Skeletal muscle tissue (tissue), 4 donors: ENCODE measurements around the gene CYTH1. TPM values are rescaled to one million over a fixed set of nuclear protein-coding genes. Genes with fewer than 3 reads are reported as not detected.
"Not testable (repeated sequence)": the region's sequence is repeated elsewhere in the genome, so short reads cannot be mapped to it uniquely, and the experiment has no call there.

Experiments used
- H3K27ac ChIP-seq: one replicate; pipeline ENCODE4 v1.7.0; 2013; ENCODE audit warnings: mild to moderate bottlenecking, low read depth, low read length, inconsistent platforms
- H3K27me3 ChIP-seq, 3 donors: one replicate each; pipeline ENCODE4 v1.7.0; 2013; ENCODE audit warnings: low read length in 3 of 3; ENCODE audit not compliant: control insufficient read depth in 3 of 3, insufficient read depth in 3 of 3
- H3K36me3 ChIP-seq, 3 donors: one replicate each; pipeline ENCODE4 v1.7.0; 2013; ENCODE audit warnings: low read length in 3 of 3; ENCODE audit not compliant: control insufficient read depth in 3 of 3, insufficient read depth in 3 of 3
- H3K4me1 ChIP-seq, 3 donors: one replicate each; pipeline ENCODE4 v1.7.0; 2013; ENCODE audit warnings: low read length in 3 of 3, mild to moderate bottlenecking in 3 of 3; ENCODE audit not compliant: control insufficient read depth in 3 of 3, insufficient read depth in 3 of 3
- H3K4me3 ChIP-seq, 3 donors: one replicate each; pipeline ENCODE4 v1.7.0; 2013; ENCODE audit warnings: low read length in 3 of 3
- H3K9ac ChIP-seq, 3 donors: one replicate each; pipeline ENCODE4 v1.7.0; 2013; ENCODE audit warnings: low read length in 3 of 3, mild to moderate bottlenecking in 3 of 3, moderate library complexity in 2 of 3, low read depth in 1 of 3
- H3K9me3 ChIP-seq, 3 donors: one replicate each; pipeline ENCODE4 v1.7.0; 2013; ENCODE audit warnings: low read length in 3 of 3; ENCODE audit not compliant: control insufficient read depth in 3 of 3
- total RNA-seq: library from RNA; depleted of rRNA; stranded (reverse); fragments of >200 nt; gene quantifications from one replicate; pipeline ENCODE4 v1.2.3, GENCODE V29; 2014
- donor health status: Osteomylitis.

Gene CYTH1
- total RNA-seq, 1 donor from 2014 or later = 17.7 TPM

GRCh38 chr17:78673395-78673794 is 108.7 kb downstream of the CYTH1 start:
- Histone ChIP-seq H3K36me3 (peaks cover 10 to 32% (median 25%) of the 10 kb centered on the region in 3 donors), H3K27ac (peak overlapping the region; percentile 60), H3K4me3 (no peak overlapping the region), H3K9ac (no peak overlapping the region), H3K4me1 (peaks cover 38 to 54% (median 45%) of the 10 kb centered on the region in 3 donors), H3K27me3 (no peaks in the 10 kb centered on the region), H3K9me3 (no peaks in the 10 kb centered on the region)

GRCh38 chr17:78672871-78673371 is 109.2 kb downstream of the CYTH1 start:
- peak overlapping the region; percentile 60 for H3K27ac ChIP-seq
- peaks cover 35 to 50% (median 43%) of the 10 kb centered on the region in 3 donors for H3K4me1 ChIP-seq
- H3K9ac ChIP-seq = peak overlapping the region in 1 of 3 donors; percentile 57

GRCh38 chr17:78672005-78672404 is 110.1 kb downstream of the CYTH1 start:
- no peak overlapping the region for H3K4me3 ChIP-seq
- peaks cover 10 to 25% (median 18%) of the 10 kb centered on the region in 3 donors for H3K36me3 ChIP-seq
- H3K27ac ChIP-seq = no peak overlapping the region
- no peak overlapping the region for H3K9ac ChIP-seq
- H3K4me1 ChIP-seq = peaks cover 26 to 41% (median 34%) of the 10 kb centered on the region in 3 donors
- no peaks in the 10 kb centered on the region for H3K9me3 ChIP-seq
- no peaks in the 10 kb centered on the region for H3K27me3 ChIP-seq

More at GRCh38 chr17:78672871-78673371, 109.2 kb downstream of the CYTH1 start:
- Histone ChIP-seq H3K36me3 (peaks cover 10 to 31% (median 25%) of the 10 kb centered on the region in 3 donors), H3K27me3 (no peaks in the 10 kb centered on the region), H3K4me3 (no peak overlapping the region), H3K9me3 (no peaks in the 10 kb centered on the region)

GRCh38 chr17:78671726-78672001 is 110.4 kb downstream of the CYTH1 start:
- H3K36me3 ChIP-seq = peaks cover 10 to 23% (median 18%) of the 10 kb centered on the region in 3 donors
- H3K27me3 ChIP-seq, H3K9ac ChIP-seq, H3K27ac ChIP-seq, H3K4me3 ChIP-seq, H3K9me3 ChIP-seq: not testable (repeated sequence)
- peaks cover 23 to 37% (median 32%) of the 10 kb centered on the region in 3 donors for H3K4me1 ChIP-seq

GRCh38 chr17:78670850-78671725 is 111.0 kb downstream of the CYTH1 start:
- Histone ChIP-seq H3K36me3 (peaks cover 10 to 19% (median 15%) of the 10 kb centered on the region in 3 donors), H3K27ac (no peak overlapping the region), H3K4me1 (peaks cover 23 to 33% (median 32%) of the 10 kb centered on the region in 3 donors), H3K4me3 (no peak overlapping the region), H3K9ac (no peak overlapping the region), H3K27me3 (no peaks in the 10 kb centered on the region), H3K9me3 (no peaks in the 10 kb centered on the region)

GRCh38 chr17:78669975-78670518 is 112.0 kb downstream of the CYTH1 start:
- Histone ChIP-seq H3K4me3 (no peak overlapping the region), H3K27ac (no peak overlapping the region), H3K9me3 (no peaks in the 10 kb centered on the region), H3K27me3 (no peaks in the 10 kb centered on the region), H3K4me1 (peaks cover 27 to 34% (median 28%) of the 10 kb centered on the region in 3 donors), H3K9ac (peak overlapping the region in 1 of 3 donors; percentile 2), H3K36me3 (peaks cover 5 to 10% (median 8%) of the 10 kb centered on the region in 3 donors)

GRCh38 chr17:78669256-78669974 is 112.7 kb downstream of the CYTH1 start:
- no peak overlapping the region for H3K4me3 ChIP-seq
- H3K36me3 ChIP-seq = peaks cover 2 to 6% (median 3%) of the 10 kb centered on the region in 3 donors
- peaks cover 26 to 30% (median 29%) of the 10 kb centered on the region in 3 donors for H3K4me1 ChIP-seq
- H3K27me3 ChIP-seq = no peaks in the 10 kb centered on the region
- no peak overlapping the region for H3K27ac ChIP-seq
- no peak overlapping the region for H3K9ac ChIP-seq
- H3K9me3 ChIP-seq = no peaks in the 10 kb centered on the region

- no peak overlapping the region for H3K27ac ChIP-seq
- H3K9me3 ChIP-seq = no peaks in the 10 kb centered on the region
- peaks cover 2 to 4% (median 3%) of the 10 kb centered on the region in 3 donors for H3K36me3 ChIP-seq
- H3K27me3 ChIP-seq = no peaks in the 10 kb centered on the region
- H3K4me1 ChIP-seq = peaks cover 23 to 27% (median 24%) of the 10 kb centered on the region in 3 donors
- H3K9ac ChIP-seq = no peak overlapping the region
- no peak overlapping the region for H3K4me3 ChIP-seq
Measured at GRCh38 chr17:78668847-78669246, 113.2 kb downstream of the CYTH1 start.

- Histone ChIP-seq H3K27ac (no peak overlapping the region), H3K9ac (no peak overlapping the region), H3K4me3 (no peak overlapping the region), H3K36me3 (peaks cover 0 to 2% (median 0%) of the 10 kb centered on the region in 3 donors), H3K27me3 (no peaks in the 10 kb centered on the region), H3K4me1 (peaks cover 17 to 21% (median 18%) of the 10 kb centered on the region in 3 donors), H3K9me3 (no peaks in the 10 kb centered on the region)
Measured at GRCh38 chr17:78667741-78668640, 114.1 kb downstream of the CYTH1 start.
